A549 (cell line): ENCODE results near the gene INSL3.

Source experiments
- MYC ChIP-seq: IDR thresholded peaks from 2 replicates; pipeline ENCODE4 v1.6.1; 2012; ENCODE audit warnings: mild to moderate bottlenecking, inconsistent platforms, low read length, improper control_type of control experiment, borderline replicate concordance
- SMC3 ChIP-seq: fragments of >200 bp; sonication (Bioruptor Twin); formaldehyde crosslinking; IDR thresholded peaks from 3 replicates; pipeline ENCODE4 v1.6.1; 2018; ENCODE audit warnings: inconsistent platforms
- TF ChIP-seq, protein P1 (sequence below): fragments of >200 bp; sonication (Bioruptor Twin); formaldehyde crosslinking; IDR thresholded peaks from 3 replicates; pipeline ENCODE4 v1.5.1; 2016

DNA sequence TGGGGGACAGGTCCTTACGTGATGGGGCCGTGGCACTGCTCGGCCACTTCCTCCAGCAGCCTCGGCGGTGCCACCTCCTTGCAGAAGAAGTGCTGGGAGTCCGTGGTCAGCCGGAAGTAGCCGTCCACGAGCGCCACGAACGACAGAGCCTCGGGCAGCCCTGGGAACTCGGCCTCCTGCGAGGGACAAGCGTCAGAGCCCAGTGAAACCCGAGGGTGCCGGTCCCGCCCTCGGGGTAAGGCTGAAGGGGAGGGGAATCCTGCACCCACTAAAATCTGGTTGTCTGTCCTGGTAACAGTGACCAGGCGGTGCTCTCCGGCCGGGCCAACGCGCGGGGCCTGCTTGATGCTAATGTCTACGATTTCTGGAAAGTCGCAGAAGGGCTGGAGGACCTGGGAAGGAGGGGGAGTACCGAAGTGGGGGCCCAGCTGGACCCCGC lies 20.1 kb upstream of the INSL3 start:
- TF ChIP-seq SMC3, result no peak
- TF ChIP-seq, protein P1, sequence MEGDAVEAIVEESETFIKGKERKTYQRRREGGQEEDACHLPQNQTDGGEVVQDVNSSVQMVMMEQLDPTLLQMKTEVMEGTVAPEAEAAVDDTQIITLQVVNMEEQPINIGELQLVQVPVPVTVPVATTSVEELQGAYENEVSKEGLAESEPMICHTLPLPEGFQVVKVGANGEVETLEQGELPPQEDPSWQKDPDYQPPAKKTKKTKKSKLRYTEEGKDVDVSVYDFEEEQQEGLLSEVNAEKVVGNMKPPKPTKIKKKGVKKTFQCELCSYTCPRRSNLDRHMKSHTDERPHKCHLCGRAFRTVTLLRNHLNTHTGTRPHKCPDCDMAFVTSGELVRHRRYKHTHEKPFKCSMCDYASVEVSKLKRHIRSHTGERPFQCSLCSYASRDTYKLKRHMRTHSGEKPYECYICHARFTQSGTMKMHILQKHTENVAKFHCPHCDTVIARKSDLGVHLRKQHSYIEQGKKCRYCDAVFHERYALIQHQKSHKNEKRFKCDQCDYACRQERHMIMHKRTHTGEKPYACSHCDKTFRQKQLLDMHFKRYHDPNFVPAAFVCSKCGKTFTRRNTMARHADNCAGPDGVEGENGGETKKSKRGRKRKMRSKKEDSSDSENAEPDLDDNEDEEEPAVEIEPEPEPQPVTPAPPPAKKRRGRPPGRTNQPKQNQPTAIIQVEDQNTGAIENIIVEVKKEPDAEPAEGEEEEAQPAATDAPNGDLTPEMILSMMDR, result no peak
- no peak for TF ChIP-seq MYC
